Heart right ventricle (tissue), 16 donors: ENCODE measurements around the gene LRP1B. TPM values are rescaled to one million over a fixed set of nuclear protein-coding genes. Genes with fewer than 3 reads are reported as not detected.

ENCODE experiments used
- ATAC-seq, 8 donors: fragments of 200-7000 bp; cut with Tn5 transposase; one replicate each; pipeline ENCODE4 v1.9.1; 2020; ENCODE audit warnings: mild to moderate bottlenecking in 8 of 8, moderate library complexity in 8 of 8, moderate number of reproducible peaks in 1 of 8
- DNase-seq, 2 donors: peaks; one replicate each; pipeline ENCODE4 v3.0.0-alpha.2; 2020
- H3K27ac ChIP-seq, 10 donors: fragments of 200-600 bp; sonication (generic) in 2 of 10; one replicate each; pipeline versions ENCODE4 v1.5.0 to v1.8.0; 2020 to 2022; ENCODE audit warnings: mild to moderate bottlenecking in 3 of 10
- H3K27me3 ChIP-seq, 7 donors: fragments of 200-600 bp; one replicate each; pipeline ENCODE4 v1.8.0; 2021 to 2022; ENCODE audit warnings: mild to moderate bottlenecking in 2 of 7
- H3K36me3 ChIP-seq, 9 donors: fragments of 200-600 bp; sonication (generic) in 1 of 9; one replicate each; pipeline versions ENCODE4 v1.5.0 to v1.8.0; 2020 to 2022; ENCODE audit warnings: mild to moderate bottlenecking in 2 of 9
- H3K4me1 ChIP-seq, 9 donors: fragments of 200-600 bp; sonication (generic) in 1 of 9; one replicate each; pipeline versions ENCODE4 v1.5.0 to v1.8.0; 2020 to 2022; ENCODE audit warnings: mild to moderate bottlenecking in 4 of 9
- H3K4me3 ChIP-seq, 10 donors: fragments of 200-600 bp; sonication (generic) in 2 of 10; one replicate each; pipeline versions ENCODE4 v1.5.0 to v1.8.0; 2020 to 2022; ENCODE audit warnings: mild to moderate bottlenecking in 7 of 10, moderate library complexity in 2 of 10
- H3K9me3 ChIP-seq, 11 donors: fragments of 200-600 bp in 10 of 11; sonication (generic) in 2 of 11; one replicate each; pipeline versions ENCODE4 v1.5.0 to v1.8.0; 2013 to 2022; ENCODE audit warnings: mild to moderate bottlenecking in 2 of 11, control low read depth in 1 of 11, moderate library complexity in 1 of 11
- whole genome bisulfite sequencing, 2 donors: extraction: QIAGEN DNeasy Blood & Tissue Kit; methylation state at CpG; one replicate each; pipeline ENCODE4 v1.1.7; 2013; ENCODE audit warnings: inconsistent platforms in 1 of 2; 5-methylcytosine and 5-hydroxymethylcytosine counted together
- intact Hi-C, 10 donors: fragments of 100-400 bp; cut with DNase I; formaldehyde crosslinking; loops; one replicate each; pipeline versions ENCODE4 v1.11.1 to v1.14.2; 2022
- polyA plus RNA-seq, 2 donors: library from polyadenylated mRNA; stranded (reverse); fragments of 200-250 nt; gene quantifications; one replicate each; pipeline ENCODE4 v1.2.3, GENCODE V29; 2013
- total RNA-seq, 10 donors: library from RNA; stranded (reverse); fragmentation: NEBNext Ultra II Directional in 3 of 10; extraction: Animal tissue kit (Norgen Biotek cat#: 25700) in 3 of 10; gene quantifications; one replicate each; pipeline versions ENCODE4 v1.2.1 to v1.2.4, GENCODE V29; 2021 to 2023
- TF ChIP-seq, protein P1 (sequence below), 9 donors: fragments of 200-600 bp; sonication (generic) in 2 of 9; IDR thresholded peaks; one replicate each; pipeline versions ENCODE4 v1.5.0 to v1.8.0; 2021 to 2022; ENCODE audit warnings: antibody characterized with exemption in 9 of 9, mild to moderate bottlenecking in 5 of 9, moderate library complexity in 1 of 9
- donor health status: Arrhythmogenic right ventricular cardiomyopathy.
- donor health status: ischemic (EF 13 %, LVEDD 7.1; RV severe dilation, severe dysfunction).
- donor health status: healthy with polysubstance abuse.
- donor health status: DM: no; HTN: yes; CAD: no.
- donor health status: DM: no; HTN: no; CAD: no.
- donor health status: ischemic (EF 25% LVEDD 6.9; RV normal size, moderate dysfunction).
- donor health status: ischemic (EF 25% LVEDD 5.7; RV mildly dilated, moderate dysfunction).
- donor health status: healthy.
- donor health status: DM: yes; HTN: yes; CAD: no.
- donor health status: Ischemic cardiomyopathy.
- donor health status: ischemic (EF 35%, LVEDD 5.7; RV mildly dilated, moderate dysfunction).
- donor health status: nonischemic (EF 11% LVEDD 7.7; RV severe dilation, severe dysfunction).
- donor health status: DM: yes; HTN: yes; CAD: no.
- donor health status: PGD.
- donor health status: ischemic (EF 29% LVEDD 5.4; RV normal size, mild dysfunction).
- donor health status: nonischemic (EF 23%, LVEDD 6.1; RV moderate dilation, normal function).

The LRP1B gene
- total and polyA plus RNA-seq, 12 donors: 0.02 to 0.27 (median 0.14) TPM; not detected in 1

DNA sequence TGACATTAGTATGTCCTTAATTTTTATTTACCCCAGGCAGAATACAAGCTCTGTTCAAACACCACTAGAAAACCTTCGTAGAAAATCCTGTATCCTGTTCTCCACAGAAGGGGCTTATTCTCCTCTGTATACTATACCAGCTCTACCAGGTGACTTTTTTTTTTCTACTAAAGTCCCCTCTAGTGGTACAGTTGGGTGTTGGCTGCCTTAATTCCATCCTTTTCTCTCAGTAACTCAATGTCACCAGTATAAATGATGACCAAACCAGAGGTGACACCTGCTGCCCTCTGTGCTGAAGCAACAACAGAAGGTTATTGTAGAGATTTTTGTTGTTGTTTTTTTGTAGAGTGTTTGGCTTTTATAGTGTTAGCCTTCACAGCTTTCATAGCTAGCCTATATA lies 1322.0 kb downstream of the LRP1B start:
- H3K9me3 ChIP-seq: no peaks in the 10 kb centered on the region
- H3K27ac ChIP-seq: no peak overlapping the region
- TF ChIP-seq, protein P1, sequence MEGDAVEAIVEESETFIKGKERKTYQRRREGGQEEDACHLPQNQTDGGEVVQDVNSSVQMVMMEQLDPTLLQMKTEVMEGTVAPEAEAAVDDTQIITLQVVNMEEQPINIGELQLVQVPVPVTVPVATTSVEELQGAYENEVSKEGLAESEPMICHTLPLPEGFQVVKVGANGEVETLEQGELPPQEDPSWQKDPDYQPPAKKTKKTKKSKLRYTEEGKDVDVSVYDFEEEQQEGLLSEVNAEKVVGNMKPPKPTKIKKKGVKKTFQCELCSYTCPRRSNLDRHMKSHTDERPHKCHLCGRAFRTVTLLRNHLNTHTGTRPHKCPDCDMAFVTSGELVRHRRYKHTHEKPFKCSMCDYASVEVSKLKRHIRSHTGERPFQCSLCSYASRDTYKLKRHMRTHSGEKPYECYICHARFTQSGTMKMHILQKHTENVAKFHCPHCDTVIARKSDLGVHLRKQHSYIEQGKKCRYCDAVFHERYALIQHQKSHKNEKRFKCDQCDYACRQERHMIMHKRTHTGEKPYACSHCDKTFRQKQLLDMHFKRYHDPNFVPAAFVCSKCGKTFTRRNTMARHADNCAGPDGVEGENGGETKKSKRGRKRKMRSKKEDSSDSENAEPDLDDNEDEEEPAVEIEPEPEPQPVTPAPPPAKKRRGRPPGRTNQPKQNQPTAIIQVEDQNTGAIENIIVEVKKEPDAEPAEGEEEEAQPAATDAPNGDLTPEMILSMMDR (IDR thresholded peaks at IDR 0.05): no peak
- intact Hi-C loops: no loop called here
- no peak overlapping the region for H3K4me3 ChIP-seq
- 82 to 84% methylated on average over 1 of the region's 1 CpG for WGBS, 2 donors
- H3K4me1 ChIP-seq: no peaks in the 10 kb centered on the region
- H3K36me3 ChIP-seq: no peaks in the 10 kb centered on the region
- no peak for DNase-seq
- ATAC-seq: no peak
- no peaks in the 10 kb centered on the region for H3K27me3 ChIP-seq

DNA sequence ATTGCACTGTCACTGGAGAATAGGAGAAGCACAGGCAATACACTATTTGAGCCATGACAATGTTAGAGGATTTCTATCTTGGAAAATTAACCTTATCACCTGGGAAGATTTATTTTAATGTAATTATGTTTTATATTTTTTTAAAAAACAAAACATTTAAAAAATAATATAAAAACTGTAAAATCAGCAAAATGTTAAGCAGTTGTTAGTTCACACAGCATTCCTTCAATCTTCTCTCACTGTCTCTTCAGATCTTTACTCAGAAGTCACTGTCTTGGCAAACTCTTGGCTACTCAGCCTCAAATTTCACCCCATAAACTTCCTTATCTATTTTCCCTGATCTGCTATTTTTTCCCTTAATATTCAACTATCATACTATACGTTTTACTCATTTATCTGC lies 1322.6 kb downstream of the LRP1B start:
- no peak for ATAC-seq
- no peak for DNase-seq
- H3K4me3 ChIP-seq: no peak overlapping the region

DNA sequence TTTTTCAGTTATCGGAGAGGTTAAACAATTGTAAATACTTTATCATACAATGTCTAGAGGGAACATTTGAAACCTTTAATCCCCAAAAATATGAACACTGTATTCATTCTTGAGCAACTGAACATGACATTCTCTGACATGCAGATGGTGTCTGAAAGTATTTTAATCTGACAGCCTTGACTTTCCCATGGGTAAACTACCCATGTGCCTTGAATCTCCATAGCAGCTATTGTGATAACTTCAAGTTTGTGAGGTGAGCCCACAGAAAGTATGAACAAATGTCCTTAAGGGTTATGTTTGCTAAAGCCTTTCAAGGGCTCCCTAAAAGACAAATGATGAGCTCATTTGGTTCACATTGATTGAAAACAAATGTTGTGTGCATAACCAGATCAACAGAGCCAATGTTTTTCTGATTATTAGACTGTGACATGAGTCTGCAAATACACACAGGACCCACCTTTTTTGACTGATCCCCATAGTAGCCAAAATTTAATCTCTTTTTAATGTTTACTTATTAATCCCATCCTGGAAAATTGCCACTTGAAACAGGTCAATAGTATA lies 1326.0 kb downstream of the LRP1B start:
- Histone ChIP-seq H3K4me3 (no peak overlapping the region), H3K36me3 (no peaks in the 10 kb centered on the region), H3K4me1 (no peaks in the 10 kb centered on the region), H3K9me3 (no peaks in the 10 kb centered on the region), H3K27me3 (no peaks in the 10 kb centered on the region), H3K27ac (no peak overlapping the region)
- DNase-seq (no peak), ATAC-seq (no peak)
- WGBS, 2 donors: 86 to 88% methylated on average over 1 of the region's 1 CpG
- TF ChIP-seq, protein P1 (IDR thresholded peaks at IDR 0.05): no peak
- intact Hi-C loops: no loop called here

More for the DNA sequence above, 1322.6 kb downstream of the LRP1B start:
- H3K9me3 ChIP-seq: no peaks in the 10 kb centered on the region
- H3K27ac ChIP-seq: no peak overlapping the region
- intact Hi-C loops: no loop called here
- WGBS, 2 donors: 30 to 40% methylated on average over 1 of the region's 1 CpG
- no peaks in the 10 kb centered on the region for H3K36me3 ChIP-seq
- H3K27me3 ChIP-seq: no peaks in the 10 kb centered on the region
- no peaks in the 10 kb centered on the region for H3K4me1 ChIP-seq
- TF ChIP-seq, protein P1 (IDR thresholded peaks at IDR 0.05): no peak

DNA sequence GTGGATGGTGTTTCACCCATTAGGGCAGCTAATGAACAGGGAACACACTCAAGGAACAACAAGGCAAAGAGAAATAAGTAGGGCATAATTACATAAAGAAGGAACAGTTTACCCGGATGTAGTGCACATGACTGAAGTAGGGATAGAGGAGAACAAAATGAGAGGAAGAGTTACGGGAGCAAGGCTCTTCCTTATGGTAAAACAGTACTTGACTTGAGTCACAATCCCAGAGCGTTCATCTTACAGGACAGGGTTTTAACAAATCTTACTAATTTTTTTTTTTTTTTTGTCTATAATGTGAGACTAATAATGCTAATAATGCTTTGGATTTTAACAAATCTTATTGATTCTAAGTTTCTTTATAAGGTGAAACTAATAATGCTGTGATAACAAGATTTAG lies 1329.5 kb downstream of the LRP1B start:
- Histone ChIP-seq H3K27me3 (no peaks in the 10 kb centered on the region), H3K4me3 (no peak overlapping the region), H3K4me1 (no peaks in the 10 kb centered on the region), H3K36me3 (no peaks in the 10 kb centered on the region), H3K9me3 (peaks cover 0 to 5% (median 0%) of the 10 kb centered on the region in 11 donors), H3K27ac (no peak overlapping the region)
- TF ChIP-seq, protein P1 (IDR thresholded peaks at IDR 0.05): no peak
- intact Hi-C loops: no loop called here
- DNase-seq (no peak), ATAC-seq (no peak)
- WGBS, 2 donors: 88 to 90% methylated on average over 3 of the region's 3 CpGs
